ENCODE data around the gene APLP2. TPM values are rescaled to one million over a fixed set of nuclear protein-coding genes. Genes with fewer than 3 reads are reported as not detected.

The APLP2 gene
- total RNA-seq, 1 donor from 2014 or later = 330 TPM

GRCh38 chr11:130051082-130051481 lies 18.6 kb upstream of the APLP2 start:
- TF ChIP-seq CTCF (IDR thresholded peaks at IDR 0.05) = no peak
- Mint-ChIP-seq H3K4me1 (ENCODE audit: unreplicated experiment) (peaks cover 2% of the 10 kb centered on the region), H3K36me3 (ENCODE audit: unreplicated experiment) (no peaks in the 10 kb centered on the region), H3K27ac (ENCODE audit: unreplicated experiment) (no peak overlapping the region), H3K27me3 (ENCODE audit: unreplicated experiment) (no peaks in the 10 kb centered on the region), H3K4me3 (ENCODE audit: unreplicated experiment) (no peak overlapping the region), H3K9me3 (ENCODE audit: unreplicated experiment) (no peaks in the 10 kb centered on the region)
- DNase-seq (ENCODE audit: extremely low spot score, unreplicated experiment) = peak; percentile 30

GRCh38 chr11:130052567-130052966 lies 17.1 kb upstream of the APLP2 start:
- H3K9me3 Mint-ChIP-seq (ENCODE audit: unreplicated experiment) = no peaks in the 10 kb centered on the region
- H3K27me3 Mint-ChIP-seq (ENCODE audit: unreplicated experiment) = peaks cover 4% of the 10 kb centered on the region
- no peak for TF ChIP-seq CTCF (IDR thresholded peaks at IDR 0.05)
- no peaks in the 10 kb centered on the region for H3K36me3 Mint-ChIP-seq (ENCODE audit: unreplicated experiment)
- peaks cover 2% of the 10 kb centered on the region for H3K4me1 Mint-ChIP-seq (ENCODE audit: unreplicated experiment)
- DNase-seq (ENCODE audit: extremely low spot score, unreplicated experiment) = no peak
- no peak overlapping the region for H3K27ac Mint-ChIP-seq (ENCODE audit: unreplicated experiment)
- no peak overlapping the region for H3K4me3 Mint-ChIP-seq (ENCODE audit: unreplicated experiment)

GRCh38 chr11:130054966-130055365 lies 14.7 kb upstream of the APLP2 start:
- Mint-ChIP-seq H3K4me3 (ENCODE audit: unreplicated experiment) (no peak overlapping the region), H3K27me3 (ENCODE audit: unreplicated experiment) (peaks cover 12% of the 10 kb centered on the region), H3K4me1 (ENCODE audit: unreplicated experiment) (no peaks in the 10 kb centered on the region), H3K36me3 (ENCODE audit: unreplicated experiment) (no peaks in the 10 kb centered on the region), H3K27ac (ENCODE audit: unreplicated experiment) (no peak overlapping the region), H3K9me3 (ENCODE audit: unreplicated experiment) (no peaks in the 10 kb centered on the region)
- no peak for TF ChIP-seq CTCF (IDR thresholded peaks at IDR 0.05)
- DNase-seq (ENCODE audit: extremely low spot score, unreplicated experiment) = no peak

GRCh38 chr11:130055617-130056016 lies 14.1 kb upstream of the APLP2 start:
- Mint-ChIP-seq H3K4me3 (ENCODE audit: unreplicated experiment) (no peak overlapping the region), H3K4me1 (ENCODE audit: unreplicated experiment) (no peaks in the 10 kb centered on the region), H3K27ac (ENCODE audit: unreplicated experiment) (no peak overlapping the region), H3K27me3 (ENCODE audit: unreplicated experiment) (peaks cover 17% of the 10 kb centered on the region), H3K36me3 (ENCODE audit: unreplicated experiment) (no peaks in the 10 kb centered on the region), H3K9me3 (ENCODE audit: unreplicated experiment) (no peaks in the 10 kb centered on the region)
- no peak for DNase-seq (ENCODE audit: extremely low spot score, unreplicated experiment)
- TF ChIP-seq CTCF (IDR thresholded peaks at IDR 0.05) = no peak

GRCh38 chr11:130061017-130061416 lies 8.7 kb upstream of the APLP2 start:
- H3K36me3 Mint-ChIP-seq (ENCODE audit: unreplicated experiment) = no peaks in the 10 kb centered on the region
- H3K27me3 Mint-ChIP-seq (ENCODE audit: unreplicated experiment) = peaks cover 45% of the 10 kb centered on the region
- no peak for TF ChIP-seq CTCF (IDR thresholded peaks at IDR 0.05)
- DNase-seq (ENCODE audit: extremely low spot score, unreplicated experiment) = no peak
- no peaks in the 10 kb centered on the region for H3K4me1 Mint-ChIP-seq (ENCODE audit: unreplicated experiment)
- H3K4me3 Mint-ChIP-seq (ENCODE audit: unreplicated experiment) = no peak overlapping the region
- no peaks in the 10 kb centered on the region for H3K9me3 Mint-ChIP-seq (ENCODE audit: unreplicated experiment)
- H3K27ac Mint-ChIP-seq (ENCODE audit: unreplicated experiment) = no peak overlapping the region

All from osteocyte (in vitro differentiated cells).